Osteoblast (primary cell): ENCODE measurements around the gene MON2. TPM values are rescaled to one million over a fixed set of nuclear protein-coding genes. Genes with fewer than 3 reads are reported as not detected.

Source experiments
- DNase-seq: peaks from one replicate; pipeline ENCODE4 v3.0.0; 2011; ENCODE audit warnings: low spot score, mixed read lengths; ENCODE audit not compliant: insufficient read length; ENCODE audit errors: missing footprints
- H2AFZ ChIP-seq: 2 replicates; pipeline ENCODE4 v1.6.0; 2011; ENCODE audit warnings: mild to moderate bottlenecking, low read length
- H3K27ac ChIP-seq: 2 replicates; pipeline ENCODE4 v1.5.1; 2011; ENCODE audit warnings: mild to moderate bottlenecking, low read depth, low read length, moderate library complexity
- H3K27me3 ChIP-seq: 2 replicates; pipeline ENCODE4 v1.6.0; 2012; ENCODE audit warnings: mild to moderate bottlenecking, control low read depth, inconsistent platforms, low read length, moderate library complexity; ENCODE audit not compliant: insufficient read depth
- H3K36me3 ChIP-seq: 2 replicates; pipeline ENCODE4 v1.5.1; 2011; ENCODE audit warnings: mild to moderate bottlenecking, low read length, control low read depth, moderate library complexity; ENCODE audit not compliant: insufficient read depth
- H3K4me1 ChIP-seq: 2 replicates; pipeline ENCODE4 v1.5.1; 2011; ENCODE audit warnings: mild to moderate bottlenecking, low read length, control low read depth, moderate library complexity; ENCODE audit not compliant: insufficient read depth
- H3K4me2 ChIP-seq: 2 replicates; pipeline ENCODE4 v1.6.0; 2011; ENCODE audit warnings: mild to moderate bottlenecking, low read length; ENCODE audit not compliant: insufficient read depth
- H3K4me3 ChIP-seq: fragments of 200-600 bp; sonication (generic); 3 replicates; pipeline ENCODE4 v1.5.1; 2012; ENCODE audit warnings: mild to moderate bottlenecking, low read length, inconsistent platforms; ENCODE audit not compliant: insufficient read depth
- H3K79me2 ChIP-seq: 2 replicates; pipeline ENCODE4 v1.6.0; 2012; ENCODE audit warnings: mild to moderate bottlenecking, low read length, control low read depth, inconsistent platforms; ENCODE audit not compliant: insufficient read depth
- H3K9me3 ChIP-seq: 2 replicates; pipeline ENCODE4 v1.5.1; 2011; ENCODE audit warnings: low read depth, low read length, control low read depth
- H4K20me1 ChIP-seq: 2 replicates; pipeline ENCODE4 v1.6.0; 2012; ENCODE audit warnings: mild to moderate bottlenecking, low read length, control low read depth; ENCODE audit not compliant: insufficient read depth
- total RNA-seq: library from RNA; depleted of rRNA; stranded (reverse); fragments of >200 nt; gene quantifications from 2 replicates; pipeline ENCODE4 v1.2.3, GENCODE V29; 2012
- TF ChIP-seq, protein P1 (sequence below): IDR thresholded peaks from 2 replicates; pipeline ENCODE4 v1.5.1; 2011; ENCODE audit warnings: mild to moderate bottlenecking, low read depth, low read length, moderate library complexity; ENCODE audit errors: extremely low read depth

MON2 gene
- total RNA-seq, 1 donor: 63.0 TPM

DNA sequence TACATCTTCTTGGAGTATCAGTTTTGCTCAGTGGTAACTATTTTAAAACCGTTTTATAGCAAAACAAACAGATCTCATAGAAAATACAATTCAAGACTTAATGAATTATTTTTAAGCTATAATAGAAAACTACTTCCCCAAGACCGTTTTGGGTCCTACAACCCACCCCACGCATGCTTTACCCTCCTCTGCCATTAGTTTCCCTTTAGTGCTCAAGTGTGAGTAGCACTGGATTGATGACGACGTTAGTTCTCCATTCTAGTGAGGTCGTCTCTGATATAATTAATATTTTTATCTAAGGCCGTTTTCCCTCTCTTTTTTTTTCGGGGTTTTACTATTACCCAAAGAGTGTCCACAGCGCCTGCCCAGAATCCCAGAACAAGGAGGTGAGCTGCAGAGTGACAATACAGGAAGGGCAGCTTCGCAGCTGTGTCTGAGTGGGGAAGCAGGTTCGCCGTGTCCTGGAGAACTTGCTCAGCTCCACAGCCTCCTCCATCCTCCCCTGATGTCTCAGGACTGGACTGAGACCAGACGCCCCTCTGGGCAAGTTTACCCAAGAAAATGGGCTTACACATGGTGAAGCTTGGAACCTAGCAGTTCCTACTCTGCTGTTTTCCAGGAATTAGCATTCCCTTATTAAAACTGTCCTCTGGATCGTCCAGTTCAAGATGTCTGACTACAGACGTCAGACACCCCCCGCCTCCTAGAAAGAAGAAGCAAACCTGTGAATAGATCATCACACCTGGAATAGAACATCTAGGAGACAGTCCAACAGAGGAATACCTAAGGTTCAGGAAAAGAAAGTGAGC lies 31.9 kb upstream of the MON2 start:
- no peaks in the 10 kb centered on the region for H3K36me3 ChIP-seq
- H3K4me1 ChIP-seq: peaks cover 8% of the 10 kb centered on the region
- H4K20me1 ChIP-seq: no peaks in the 10 kb centered on the region
- H2AFZ ChIP-seq: peak overlapping the region; percentile 97
- DNase-seq: no peak
- H3K4me3 ChIP-seq: peak overlapping the region; percentile 76
- H3K27me3 ChIP-seq: peaks cover 18% of the 10 kb centered on the region
- H3K79me2 ChIP-seq: no peaks in the 10 kb centered on the region
- H3K27ac ChIP-seq: no peak overlapping the region
- H3K4me2 ChIP-seq: peak overlapping the region; percentile 98
- no peaks in the 10 kb centered on the region for H3K9me3 ChIP-seq
- TF ChIP-seq, protein P1, sequence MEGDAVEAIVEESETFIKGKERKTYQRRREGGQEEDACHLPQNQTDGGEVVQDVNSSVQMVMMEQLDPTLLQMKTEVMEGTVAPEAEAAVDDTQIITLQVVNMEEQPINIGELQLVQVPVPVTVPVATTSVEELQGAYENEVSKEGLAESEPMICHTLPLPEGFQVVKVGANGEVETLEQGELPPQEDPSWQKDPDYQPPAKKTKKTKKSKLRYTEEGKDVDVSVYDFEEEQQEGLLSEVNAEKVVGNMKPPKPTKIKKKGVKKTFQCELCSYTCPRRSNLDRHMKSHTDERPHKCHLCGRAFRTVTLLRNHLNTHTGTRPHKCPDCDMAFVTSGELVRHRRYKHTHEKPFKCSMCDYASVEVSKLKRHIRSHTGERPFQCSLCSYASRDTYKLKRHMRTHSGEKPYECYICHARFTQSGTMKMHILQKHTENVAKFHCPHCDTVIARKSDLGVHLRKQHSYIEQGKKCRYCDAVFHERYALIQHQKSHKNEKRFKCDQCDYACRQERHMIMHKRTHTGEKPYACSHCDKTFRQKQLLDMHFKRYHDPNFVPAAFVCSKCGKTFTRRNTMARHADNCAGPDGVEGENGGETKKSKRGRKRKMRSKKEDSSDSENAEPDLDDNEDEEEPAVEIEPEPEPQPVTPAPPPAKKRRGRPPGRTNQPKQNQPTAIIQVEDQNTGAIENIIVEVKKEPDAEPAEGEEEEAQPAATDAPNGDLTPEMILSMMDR: no peak

DNA sequence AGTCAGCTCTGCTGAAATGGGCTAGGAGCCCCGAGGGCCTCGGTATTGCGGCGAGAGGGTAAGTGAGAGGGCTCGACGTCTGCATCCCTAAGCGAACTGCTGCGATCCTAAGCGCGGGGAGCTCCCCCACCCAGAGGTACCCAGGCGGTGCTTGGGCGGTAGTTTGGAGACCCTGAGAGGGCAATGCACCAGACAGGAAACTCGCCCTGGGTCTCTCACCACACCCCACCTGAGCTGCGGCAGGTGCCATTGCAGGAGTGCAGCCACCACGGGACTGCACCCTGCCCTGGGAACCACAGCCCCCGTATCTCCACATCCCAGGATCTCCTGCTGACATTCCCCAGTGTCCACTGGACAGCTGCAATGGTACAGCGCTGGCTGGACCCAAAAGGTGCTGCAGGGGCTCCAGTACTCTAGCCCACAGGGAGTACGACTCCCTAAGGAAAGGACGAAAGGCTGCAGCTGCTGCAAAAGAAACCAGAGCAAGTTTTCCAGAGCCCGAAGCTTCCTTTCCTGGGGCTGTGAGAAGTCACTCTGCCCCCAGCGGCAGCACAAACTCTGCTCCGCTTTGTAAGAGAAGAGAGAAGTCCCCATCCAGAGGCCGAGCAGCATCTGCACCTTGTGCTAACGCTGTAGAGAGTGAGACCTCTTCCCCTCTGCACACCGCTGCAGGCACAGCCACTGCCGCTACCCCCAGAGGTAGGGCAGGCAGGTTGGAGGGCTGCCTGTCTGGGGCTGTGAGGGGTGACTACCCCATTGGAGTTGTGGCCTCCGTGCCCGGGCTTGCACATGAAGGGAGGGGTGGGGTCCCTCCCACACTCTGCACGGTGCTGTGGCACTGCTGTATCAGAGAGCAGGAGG lies 31.1 kb upstream of the MON2 start:
- peak; percentile 90 for DNase-seq
- no peaks in the 10 kb centered on the region for H3K79me2 ChIP-seq
- peaks cover 14% of the 10 kb centered on the region for H3K27me3 ChIP-seq
- H4K20me1 ChIP-seq: no peaks in the 10 kb centered on the region
- peak overlapping the region; percentile 76 for H3K4me3 ChIP-seq
- H2AFZ ChIP-seq: peak overlapping the region; percentile 97
- H3K27ac ChIP-seq: no peak overlapping the region
- peak overlapping the region; percentile 98 for H3K4me2 ChIP-seq
- no peaks in the 10 kb centered on the region for H3K36me3 ChIP-seq
- TF ChIP-seq, protein P1: peak; percentile 63
- H3K9me3 ChIP-seq: no peaks in the 10 kb centered on the region
- peaks cover 8% of the 10 kb centered on the region for H3K4me1 ChIP-seq

DNA sequence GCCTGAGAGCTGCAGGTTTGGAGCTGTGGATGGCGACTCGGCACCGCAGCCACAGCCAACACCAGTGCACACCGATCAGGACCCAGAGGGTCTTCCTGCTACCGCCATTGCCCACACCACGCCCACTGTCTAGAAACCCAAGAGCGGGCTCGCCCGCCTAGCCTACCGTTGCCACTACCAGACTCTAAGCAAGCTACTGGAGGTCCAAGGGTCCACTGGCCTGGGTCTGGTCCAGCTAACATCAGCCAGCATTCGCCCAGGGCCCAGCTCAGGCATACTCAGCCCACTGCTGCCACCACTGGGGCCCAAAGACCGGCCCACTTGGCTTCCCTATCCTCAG lies 30.5 kb upstream of the MON2 start:
- H4K20me1 ChIP-seq: no peaks in the 10 kb centered on the region
- no peaks in the 10 kb centered on the region for H3K79me2 ChIP-seq
- H2AFZ ChIP-seq: peak overlapping the region; percentile 97
- no peaks in the 10 kb centered on the region for H3K9me3 ChIP-seq
- no peak overlapping the region for H3K27ac ChIP-seq
- TF ChIP-seq, protein P1: no peak
- peak overlapping the region; percentile 76 for H3K4me3 ChIP-seq
- H3K36me3 ChIP-seq: no peaks in the 10 kb centered on the region
- H3K27me3 ChIP-seq: peaks cover 8% of the 10 kb centered on the region
- DNase-seq: no peak
- peak overlapping the region; percentile 98 for H3K4me2 ChIP-seq
- H3K4me1 ChIP-seq: peaks cover 8% of the 10 kb centered on the region

DNA sequence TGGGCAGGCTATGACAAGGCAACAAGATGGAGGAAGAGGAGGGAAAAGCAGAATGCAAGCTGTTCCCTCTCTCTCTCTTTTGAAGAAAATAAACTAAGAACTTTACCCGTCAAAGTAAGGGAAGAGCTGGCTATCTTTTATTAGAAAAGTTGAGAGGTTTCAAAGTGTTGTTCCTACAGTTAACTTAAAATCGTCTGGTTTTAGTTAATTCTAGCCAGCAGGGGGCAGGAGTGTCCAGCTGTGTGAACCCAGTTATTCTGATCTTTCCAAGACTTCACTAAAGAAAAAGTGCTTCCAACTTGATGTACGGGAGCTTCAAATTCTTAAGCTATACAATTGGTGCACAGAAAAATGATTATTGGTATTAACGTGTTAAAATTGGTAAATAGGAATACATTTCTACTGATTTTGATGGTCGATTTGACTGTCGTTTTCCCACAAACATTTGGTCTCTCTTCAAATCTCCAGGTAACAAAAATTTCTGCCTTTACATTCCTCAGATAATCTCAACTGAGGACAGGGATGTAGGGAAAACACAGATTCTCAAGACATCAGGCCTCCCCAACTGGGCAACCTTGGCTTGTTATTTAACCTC lies 28.4 kb upstream of the MON2 start:
- H3K79me2 ChIP-seq: no peaks in the 10 kb centered on the region
- TF ChIP-seq, protein P1: peak; percentile 74
- H3K27ac ChIP-seq: no peak overlapping the region
- H3K4me3 ChIP-seq: no peak overlapping the region
- no peak for DNase-seq
- no peaks in the 10 kb centered on the region for H3K9me3 ChIP-seq
- H3K27me3 ChIP-seq: peaks cover 5% of the 10 kb centered on the region
- H4K20me1 ChIP-seq: no peaks in the 10 kb centered on the region
- peak overlapping the region; percentile 40 for H3K4me2 ChIP-seq
- peaks cover 8% of the 10 kb centered on the region for H3K4me1 ChIP-seq
- H2AFZ ChIP-seq: peak overlapping the region; percentile 46
- no peaks in the 10 kb centered on the region for H3K36me3 ChIP-seq
